Right cardiac atrium (tissue), 5 donors: ENCODE data around the gene PLEKHG4B. TPM values are rescaled to one million over a fixed set of nuclear protein-coding genes. Genes with fewer than 3 reads are reported as not detected.
"Not testable (repeated sequence)": the region's sequence is repeated elsewhere in the genome, so short reads cannot be mapped to it uniquely, and the experiment has no call there.

Experiments
- ATAC-seq, 2 donors: fragments of 200-7000 bp; cut with Tn5 transposase; one replicate each; pipeline versions ENCODE4 v1.8.0 to v1.9.1; 2020; ENCODE audit warnings: moderate library complexity in 2 of 2, mild to moderate bottlenecking in 1 of 2
- DNase-seq, 3 donors: peaks; one replicate each; pipeline ENCODE4 v3.0.0-alpha.2; 2020
- H3K27ac ChIP-seq: one replicate; pipeline ENCODE4 v1.5.1; 2013; ENCODE audit warnings: mild to moderate bottlenecking, low read length, control low read depth, moderate library complexity
- H3K27me3 ChIP-seq: one replicate; pipeline ENCODE4 v1.6.1; 2013; ENCODE audit not compliant: control insufficient read depth, insufficient read depth
- H3K4me1 ChIP-seq: one replicate; pipeline ENCODE4 v1.6.1; 2013; ENCODE audit warnings: low read length; ENCODE audit not compliant: control insufficient read depth, insufficient read depth
- H3K4me3 ChIP-seq: one replicate; pipeline ENCODE4 v1.5.1; 2013; ENCODE audit warnings: low read length, control low read depth
- H3K9me3 ChIP-seq: one replicate; pipeline ENCODE4 v1.6.1; 2013; ENCODE audit warnings: low read length; ENCODE audit not compliant: control insufficient read depth
- WGBS: extraction: QIAGEN DNeasy Blood & Tissue Kit; methylation state at CpG from one replicate; pipeline ENCODE4 v1.1.7; 2013; 5-methylcytosine and 5-hydroxymethylcytosine counted together
- intact Hi-C, 4 donors: fragments of 100-400 bp; cut with DNase I; formaldehyde crosslinking; loops; one replicate each; pipeline versions ENCODE4 v1.11.0 to v1.14.0; 2022 to 2023
- polyA plus RNA-seq: library from polyadenylated mRNA; stranded (reverse); fragments of 200-250 nt; gene quantifications from one replicate; pipeline ENCODE4 v1.2.3, GENCODE V29; 2013
- total RNA-seq, 4 donors: library from RNA; stranded (reverse); fragmentation: NEBNext Ultra II Directional; extraction: Animal tissue kit (Norgen Biotek cat#: 25700); gene quantifications; one replicate each; pipeline ENCODE4 v1.2.1, GENCODE V29; 2021
- donor health status: healthy with polysubstance abuse.
- donor health status: DM: no; HTN: yes; CAD: no.
- donor health status: DM: no; HTN: no; CAD: no.
- donor health status: DM: no; HTN: yes; CAD: no; lungs with severe emphysema.
- donor health status: DM: yes; HTN: yes; CAD: no.

Gene PLEKHG4B
- total and polyA plus RNA-seq, 5 donors: under 0.01 to 0.06 TPM; not detected in 3

- H3K27me3 ChIP-seq: no peaks in the 10 kb centered on the region
- H3K9me3 ChIP-seq: no peaks in the 10 kb centered on the region
- H3K4me3 ChIP-seq: no peak overlapping the region
- ATAC-seq (peak; percentile 32 to 51), DNase-seq (no peak)
- H3K27ac ChIP-seq: no peak overlapping the region
- 84% methylated on average over 15 of the region's 15 CpGs for WGBS
- H3K4me1 ChIP-seq: peaks cover 9% of the 10 kb centered on the region
- intact Hi-C loops: no loop called here
Observed at GRCh38 chr5:208449-209114, 116.6 kb downstream of the PLEKHG4B start.

GRCh38 chr5:213803-214395 is 121.9 kb downstream of the PLEKHG4B start:
- no peaks in the 10 kb centered on the region for H3K4me1 ChIP-seq
- intact Hi-C loops: no loop called here
- no peak overlapping the region for H3K4me3 ChIP-seq
- H3K27ac ChIP-seq: no peak overlapping the region
- no peaks in the 10 kb centered on the region for H3K27me3 ChIP-seq
- H3K9me3 ChIP-seq: no peaks in the 10 kb centered on the region
- ATAC-seq (no peak), DNase-seq (no peak)
- 94% methylated on average over 12 of the region's 12 CpGs for WGBS

- H3K4me3 ChIP-seq, H3K4me1 ChIP-seq, H3K27ac ChIP-seq, H3K9me3 ChIP-seq, DNase-seq, H3K27me3 ChIP-seq, ATAC-seq, intact Hi-C loops: not testable (repeated sequence)
- WGBS: 92% methylated on average over 2 of the region's 2 CpGs
Observed at GRCh38 chr5:215256-215655, 123.3 kb downstream of the PLEKHG4B start.

GRCh38 chr5:216076-216475 is 124.1 kb downstream of the PLEKHG4B start:
- intact Hi-C loops, H3K27me3 ChIP-seq, ATAC-seq, H3K4me3 ChIP-seq, H3K9me3 ChIP-seq, H3K27ac ChIP-seq, H3K4me1 ChIP-seq, DNase-seq: not testable (repeated sequence)
- WGBS: 85% methylated on average over 9 of the region's 10 CpGs

DNA sequence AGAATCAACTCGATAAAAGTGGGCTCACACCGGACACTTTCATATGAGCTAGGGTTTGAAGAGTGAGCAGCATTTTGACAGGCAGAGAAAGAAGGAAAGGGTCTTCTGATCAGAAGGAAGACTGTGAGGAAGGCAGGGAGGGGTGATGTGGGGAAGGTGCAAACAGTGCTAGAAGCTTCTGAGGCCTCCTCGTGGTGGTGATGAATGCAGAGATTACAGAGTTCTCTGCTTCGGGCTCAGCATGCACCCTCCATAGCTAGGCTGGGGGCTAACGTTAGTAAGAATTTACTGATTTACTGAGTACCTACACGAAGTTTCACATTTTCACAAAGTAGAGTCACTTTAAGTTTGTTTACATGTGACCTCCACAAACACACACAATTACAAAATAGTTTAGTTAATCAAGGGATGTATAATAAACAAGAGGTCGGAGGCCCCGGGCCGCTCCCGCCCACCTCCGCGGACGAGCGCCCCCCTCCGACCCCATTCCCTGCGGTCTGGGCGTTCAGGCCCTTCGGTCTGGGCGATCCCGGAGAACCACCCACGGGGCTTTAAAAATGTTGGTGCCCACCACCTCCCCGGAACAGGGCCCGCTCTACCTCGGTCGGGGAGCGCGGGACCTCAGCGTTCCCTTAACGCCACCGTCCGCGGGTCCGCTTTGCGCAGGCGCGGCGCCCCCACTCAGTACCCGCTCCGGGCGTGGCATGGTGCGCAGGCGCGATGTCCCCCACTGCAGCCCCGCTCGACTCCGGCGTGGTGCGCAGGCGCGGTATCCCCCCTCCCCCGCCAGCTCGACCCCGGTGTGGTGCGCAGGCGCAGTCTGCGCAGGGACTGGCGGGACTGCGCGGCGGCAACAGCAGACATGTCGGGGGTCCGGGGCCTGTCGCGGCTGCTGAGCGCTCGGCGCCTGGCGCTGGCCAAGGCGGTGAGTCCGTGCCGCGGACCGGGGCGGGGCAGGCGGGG is 125.8 kb downstream of the PLEKHG4B start, which contains the start of the genes CCDC127 and SDHA:
TSS of gene CCDC127 (minus strand) at position 660 of the 963 bp plus-strand sequence. CDS start 1,304 bp downstream, outside the sequence.
TSS of gene SDHA (plus strand) at position 827 of the 963 bp plus-strand sequence. CDS start at position 863, 36 bp downstream.
- DNase-seq (peak; percentile 99 to 100 (median 99)), ATAC-seq (peak; percentile 96 to 97)
- H3K9me3 ChIP-seq, intact Hi-C loops, H3K4me1 ChIP-seq, H3K27me3 ChIP-seq: not testable (repeated sequence)
- H3K4me3 ChIP-seq: peak within 1 kb of the TSS; percentile 81
- WGBS: under 1% methylated on average over 75 of the region's 75 CpGs
- peak within 1 kb of the TSS; percentile 74 for H3K27ac ChIP-seq

- H3K27me3 ChIP-seq: no peaks in the 10 kb centered on the region
- no peaks in the 10 kb centered on the region for H3K4me1 ChIP-seq
- WGBS: under 1% methylated on average over 73 of the region's 73 CpGs
- intact Hi-C loops: no loop called here
- H3K9me3 ChIP-seq: no peaks in the 10 kb centered on the region
- H3K27ac ChIP-seq: peak overlapping the region; percentile 74
- ATAC-seq: peak; percentile 69 to 71
- DNase-seq: peak; percentile 54 to 77 (median 72)
- H3K4me3 ChIP-seq: peak overlapping the region; percentile 72
Observed at GRCh38 chr5:218457-219291, 126.7 kb downstream of the PLEKHG4B start.

GRCh38 chr5:219460-219863 is 127.5 kb downstream of the PLEKHG4B start:
- DNase-seq (no peak), ATAC-seq (no peak)
- Histone ChIP-seq H3K4me3 (peak overlapping the region; percentile 72), H3K9me3 (no peaks in the 10 kb centered on the region), H3K4me1 (no peaks in the 10 kb centered on the region), H3K27ac (peak overlapping the region; percentile 84), H3K27me3 (no peaks in the 10 kb centered on the region)
- WGBS: 12% methylated on average over 9 of the region's 9 CpGs
- intact Hi-C loops: no loop called here

DNA sequence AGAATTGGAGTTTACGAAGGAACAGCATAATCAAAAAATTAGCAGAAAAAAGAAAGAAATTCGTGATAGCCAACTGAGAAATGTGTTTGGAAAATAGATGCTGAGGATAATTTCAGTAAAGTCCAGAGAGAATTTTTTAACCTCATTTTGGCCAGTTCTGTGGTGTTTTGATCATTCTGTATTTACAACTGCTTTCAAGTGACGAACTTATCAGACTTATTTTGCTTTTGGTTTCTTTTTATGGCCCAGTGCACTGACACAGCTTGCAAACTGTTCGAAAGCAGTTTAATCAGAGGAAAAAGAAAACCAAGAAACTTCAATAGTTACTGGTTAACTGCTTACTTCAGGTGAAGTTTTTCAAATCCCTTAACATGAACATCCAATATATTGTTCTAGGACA is 128.0 kb downstream of the PLEKHG4B start:
- ATAC-seq (no peak), DNase-seq (no peak)
- intact Hi-C loops: no loop called here
- H3K4me3 ChIP-seq: peak overlapping the region; percentile 72
- WGBS: 21% methylated on average over 4 of the region's 4 CpGs
- H3K27ac ChIP-seq: no peak overlapping the region
- H3K27me3 ChIP-seq: no peaks in the 10 kb centered on the region
- no peaks in the 10 kb centered on the region for H3K9me3 ChIP-seq
- H3K4me1 ChIP-seq: no peaks in the 10 kb centered on the region

GRCh38 chr5:222951-223715 is 131.2 kb downstream of the PLEKHG4B start:
- H3K4me1 ChIP-seq, H3K27ac ChIP-seq, intact Hi-C loops, DNase-seq, H3K9me3 ChIP-seq, H3K27me3 ChIP-seq, H3K4me3 ChIP-seq, ATAC-seq: not testable (repeated sequence)
- 37% methylated on average over 6 of the region's 6 CpGs for WGBS

- Histone ChIP-seq H3K27me3 (no peaks in the 10 kb centered on the region), H3K27ac (no peak overlapping the region), H3K4me3 (no peak overlapping the region), H3K4me1 (no peaks in the 10 kb centered on the region), H3K9me3 (no peaks in the 10 kb centered on the region)
- intact Hi-C loops: no loop called here
- DNase-seq (no peak), ATAC-seq (no peak)
- WGBS: 66% methylated on average over 6 of the region's 6 CpGs
Observed at GRCh38 chr5:223791-224190, 131.8 kb downstream of the PLEKHG4B start.
